Keratinocyte (primary cell): ENCODE measurements around the gene RET. TPM values are rescaled to one million over a fixed set of nuclear protein-coding genes. Genes with fewer than 3 reads are reported as not detected.

Experiments
- DNase-seq: peaks from one replicate; pipeline ENCODE4 v3.0.0-alpha.2; 2011; ENCODE audit warnings: low read depth, missing footprints, low spot score
- FAIRE-seq: peaks from 2 replicates; lab custom pipeline; 2011; peaks lifted over from hg19 to GRCh38; lab: Jason Lieb, UNC
- H2AFZ ChIP-seq: 2 replicates; pipeline ENCODE4 v1.6.0; 2012; ENCODE audit warnings: low read length, control low read depth, inconsistent platforms; ENCODE audit not compliant: control insufficient read depth
- H3K27ac ChIP-seq: 2 replicates; pipeline ENCODE4 v1.5.1; 2011; ENCODE audit warnings: low read length; ENCODE audit not compliant: control insufficient read depth, insufficient read depth
- H3K27me3 ChIP-seq: 3 replicates; pipeline ENCODE4 v1.6.0; 2011; ENCODE audit warnings: low read length; ENCODE audit not compliant: control insufficient read depth, insufficient read depth; ENCODE audit errors: extremely low read depth
- H3K36me3 ChIP-seq, 2 experiments: 2 replicates in 1 of 2; 3 replicates in 1 of 2; pipeline ENCODE4 v1.5.1; 2011; ENCODE audit warnings: low read length in 2 of 2, mild to moderate bottlenecking in 1 of 2; ENCODE audit not compliant: control insufficient read depth in 2 of 2, insufficient read depth in 2 of 2; ENCODE audit errors: extremely low read depth in 1 of 2
- H3K4me1 ChIP-seq: 3 replicates; pipeline ENCODE4 v1.5.1; 2011; ENCODE audit warnings: low read length; ENCODE audit not compliant: control insufficient read depth, insufficient read depth; ENCODE audit errors: extremely low read depth
- H3K4me2 ChIP-seq: 3 replicates; pipeline ENCODE4 v1.6.0; 2011; ENCODE audit warnings: low read depth, low read length; ENCODE audit not compliant: control insufficient read depth, insufficient read depth; ENCODE audit errors: extremely low read depth
- H3K4me3 ChIP-seq, 3 experiments: fragments of 200-600 bp in 1 of 3; sonication (generic) in 1 of 3; 2 replicates in 2 of 3; 3 replicates in 1 of 3; pipeline ENCODE4 v1.5.1; 2011 to 2016; ENCODE audit warnings: low read length in 3 of 3, mild to moderate bottlenecking in 3 of 3, control low read depth in 2 of 3, inconsistent platforms in 1 of 3, low read depth in 1 of 3, mixed read lengths in 1 of 3, mixed run types in 1 of 3, moderate library complexity in 1 of 3; ENCODE audit not compliant: control insufficient read depth in 2 of 3, insufficient read depth in 2 of 3; ENCODE audit errors: extremely low read depth in 1 of 3
- H3K79me2 ChIP-seq: 2 replicates; pipeline ENCODE4 v1.6.0; 2012; ENCODE audit warnings: low read length; ENCODE audit not compliant: control insufficient read depth, insufficient read depth
- H3K9ac ChIP-seq: 3 replicates; pipeline ENCODE4 v1.6.0; 2011; ENCODE audit warnings: low read length; ENCODE audit not compliant: control insufficient read depth, insufficient read depth; ENCODE audit errors: extremely low read depth
- H3K9me1 ChIP-seq: 3 replicates; pipeline ENCODE4 v1.6.0; 2011; ENCODE audit warnings: low read length; ENCODE audit not compliant: control insufficient read depth, insufficient read depth; ENCODE audit errors: extremely low read depth
- H3K9me3 ChIP-seq: 2 replicates; pipeline ENCODE4 v1.5.1; 2012; ENCODE audit warnings: low read depth, low read length; ENCODE audit not compliant: control insufficient read depth
- H4K20me1 ChIP-seq: 3 replicates; pipeline ENCODE4 v1.6.0; 2011; ENCODE audit warnings: low read length; ENCODE audit not compliant: control insufficient read depth, insufficient read depth; ENCODE audit errors: extremely low read depth
- CTCF ChIP-seq, 3 experiments: IDR thresholded peaks in 1 of 3; conservative IDR thresholded peaks in 1 of 3; optimal IDR thresholded peaks in 1 of 3; 2 replicates in 2 of 3; 3 replicates in 1 of 3; pipeline versions ENCODE3 to v1.5.1; 2011; ENCODE audit warnings: low read length in 3 of 3, mild to moderate bottlenecking in 3 of 3, moderate library complexity in 2 of 3, control low read depth in 1 of 3, inconsistent platforms in 1 of 3; ENCODE audit not compliant: insufficient read depth in 2 of 3; ENCODE audit errors: extremely low read depth in 1 of 3
- EZH2 ChIP-seq: IDR thresholded peaks from one replicate; pipeline ENCODE4 v1.6.1; 2012; ENCODE audit warnings: inconsistent platforms, mild to moderate bottlenecking, low read length, moderate library complexity
- dilution Hi-C: fragments of 300-500 bp; cut with MboI; formaldehyde crosslinking; loops from one replicate; pipeline ENCODE4 v1.7.0; 2020; ENCODE audit warnings: low sequenced_read_pairs; ENCODE audit not compliant: extremely low pct_ligation_motif_present
- polyA plus RNA-seq, 5 experiments: library from polyadenylated mRNA; depleted of rRNA in 3 of 5; stranded (reverse) in 3 of 5; stranded (forward) in 1 of 5; unstranded in 1 of 5; fragments of >200 nt; gene quantifications; 1 replicate in 1 of 5; 2 replicates in 3 of 5; 3 replicates in 1 of 5; pipeline versions ENCODE4 v1.2.1 to v1.2.3, GENCODE V29; 2011 to 2012; ENCODE audit warnings: missing spikeins in 2 of 5, low read depth in 1 of 5, low replicate concordance in 1 of 5

RET gene
- polyA plus RNA-seq, 1 donor (not counting 4 experiments of a cell fraction or from before 2014, with no cell fraction given) = 0.21 TPM

GRCh38 chr10:43120929-43121314, 44.1 kb downstream of the RET start:
- Histone ChIP-seq H3K9me3 (no peaks in the 10 kb centered on the region), H3K9ac (no peak overlapping the region), H3K4me2 (no peak overlapping the region), H3K4me3 (no peak overlapping the region), H3K4me1 (no peaks in the 10 kb centered on the region), H3K27me3 (no peaks in the 10 kb centered on the region), H2AFZ (no peak overlapping the region), H4K20me1 (no peaks in the 10 kb centered on the region), H3K36me3 (no peaks in the 10 kb centered on the region), H3K27ac (no peak overlapping the region), H3K9me1 (no peaks in the 10 kb centered on the region), H3K79me2 (no peaks in the 10 kb centered on the region)
- no peak for DNase-seq
- dilution Hi-C loops = no loop called here
- FAIRE-seq = no peak
- TF ChIP-seq CTCF (optimal IDR thresholded peaks at IDR 0.05 in 1 of 3, IDR thresholded peaks at IDR 0.05 in 1 of 3, conservative IDR thresholded peaks at IDR 0.05 in 1 of 3; ENCODE audit: extremely low read depth in 1 of 3, insufficient read depth in 2 of 3, low read length in 3 of 3) (no peak), EZH2 (no peak)

DNA sequence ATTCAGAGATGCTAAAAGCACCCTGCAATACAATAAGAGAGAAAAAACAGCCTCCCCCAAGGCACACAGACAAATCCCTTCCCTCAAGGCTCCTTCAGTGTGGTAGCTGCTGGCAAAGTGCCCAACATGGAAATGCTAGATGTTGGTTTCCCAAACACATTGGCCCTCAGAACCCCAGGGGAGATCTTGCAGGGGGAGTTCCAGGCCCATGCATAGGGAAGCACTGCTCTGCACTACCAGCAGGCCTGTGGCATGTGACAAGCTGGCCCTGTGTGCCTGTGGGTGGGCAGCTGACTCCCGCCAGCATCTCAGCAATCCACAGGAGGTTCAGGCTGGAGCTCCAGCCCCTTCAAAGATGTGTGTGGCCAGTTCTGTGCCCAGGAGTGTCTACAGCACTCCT, 44.6 kb downstream of the RET start:
- H3K79me2 ChIP-seq = no peaks in the 10 kb centered on the region
- no peak for DNase-seq
- dilution Hi-C loops = no loop called here
- H3K9me1 ChIP-seq = no peaks in the 10 kb centered on the region
- H4K20me1 ChIP-seq = no peaks in the 10 kb centered on the region
- no peak overlapping the region for H2AFZ ChIP-seq
- H3K27ac ChIP-seq = no peak overlapping the region
- no peak overlapping the region for H3K4me3 ChIP-seq
- no peak for TF ChIP-seq CTCF (optimal IDR thresholded peaks at IDR 0.05 in 1 of 3, IDR thresholded peaks at IDR 0.05 in 1 of 3, conservative IDR thresholded peaks at IDR 0.05 in 1 of 3; ENCODE audit: extremely low read depth in 1 of 3, insufficient read depth in 2 of 3, low read length in 3 of 3)
- no peak for TF ChIP-seq EZH2
- no peaks in the 10 kb centered on the region for H3K4me1 ChIP-seq
- FAIRE-seq = no peak
- no peaks in the 10 kb centered on the region for H3K27me3 ChIP-seq
- H3K4me2 ChIP-seq = no peak overlapping the region
- H3K9me3 ChIP-seq = no peaks in the 10 kb centered on the region
- H3K9ac ChIP-seq = no peak overlapping the region
- no peaks in the 10 kb centered on the region for H3K36me3 ChIP-seq
